ENCODE data around the gene GCFC2. TPM values are rescaled to one million over a fixed set of nuclear protein-coding genes. Genes with fewer than 3 reads are reported as not detected.

GCFC2 gene
- total RNA-seq, 1 experiment from 2014 or later: 25.0 TPM

GRCh38 chr2:75627902-75628504, 82.7 kb downstream of the GCFC2 start:
- DNase-seq (ENCODE audit: low read depth): peak; percentile 77

GRCh38 chr2:75622929-75623328, 87.8 kb downstream of the GCFC2 start:
- no peak for DNase-seq (ENCODE audit: low read depth)

GRCh38 chr2:75622500-75622899, 88.2 kb downstream of the GCFC2 start:
- no peak for DNase-seq (ENCODE audit: low read depth)

GRCh38 chr2:75621228-75621627, 89.5 kb downstream of the GCFC2 start:
- no peak for DNase-seq (ENCODE audit: low read depth)

GRCh38 chr2:75619956-75620740, 90.6 kb downstream of the GCFC2 start:
- DNase-seq (ENCODE audit: low read depth): peak; percentile 66

GRCh38 chr2:75616933-75617332, 93.8 kb downstream of the GCFC2 start:
- no peak for DNase-seq (ENCODE audit: low read depth)

GRCh38 chr2:75616406-75616805, 94.3 kb downstream of the GCFC2 start:
- no peak for DNase-seq (ENCODE audit: low read depth)

- no peak for DNase-seq (ENCODE audit: low read depth)
Measured at GRCh38 chr2:75614162-75614651, 96.5 kb downstream of the GCFC2 start.

GRCh38 chr2:75612862-75613243, 97.9 kb downstream of the GCFC2 start:
- no peak for DNase-seq (ENCODE audit: low read depth)

Small RNA genes within 50 kb of the gene (small RNA-seq; reads per million reads assigned to genes)
- 0.98 reads per million, percentile 73 among the genes with 10 or more reads in this experiment for gene RF00012

Other genes with a start within 250 kb of the GCFC2 start
- 142 and 177 TPM in 2 replicates for gene EVA1A, start 150.0 kb downstream of the GCFC2 start, total RNA-seq (2014; rRNA removed; shearing (Covaris generic))
- gene MRPL19, start 64.1 kb downstream of the GCFC2 start, total RNA-seq (2014; rRNA removed; shearing (Covaris generic)): 80.5 and 119 TPM in 2 replicates